K562 (cell line): ENCODE data around the gene DLGAP3. TPM values are rescaled to one million over a fixed set of nuclear protein-coding genes. Genes with fewer than 3 reads are reported as not detected.
A peak's percentile ranks its signal among the peaks of the same experiment; 100 is the strongest.

Source experiments
- ATAC-seq: fragments of 200-7000 bp; cut with Tn5 transposase; 3 replicates; pipeline ENCODE4 v1.9.1; 2020; ENCODE audit warnings: moderate library complexity
- BruUV-seq: library from RNA; stranded (reverse); fragments of 400-500 nt; replicated peaks from 2 replicates; lab custom pipeline; 2021; lab: Mats Ljungman, UMichigan
- CTCF ChIA-PET: fragments of 300-600 bp; formaldehyde crosslinking; extraction: SDS; loops from one replicate; lab custom pipeline; 2021; ENCODE audit warnings: low intra/inter-chr PET ratio; lab: Yijun Ruan, JAX
- POLR2A ChIA-PET: fragments of 300-600, 350-650 bp; sonication (Branson Sonifier 250); formaldehyde crosslinking; extraction: SDS; loops from one replicate; lab custom pipeline; 2021; ENCODE audit warnings: antibody characterized with exemption, inconsistent platforms; lab: Yijun Ruan, JAX
- DNase-seq, 4 experiments: peaks; one replicate each; pipeline versions ENCODE4 v3.0.0 to v3.0.0-alpha.2; 2011 to 2018; ENCODE audit warnings: low spot score in 3 of 4, mixed read lengths in 3 of 4; ENCODE audit errors: extremely low read depth in 1 of 4
- FAIRE-seq: peaks from 2 replicates; lab custom pipeline; 2011; peaks lifted over from hg19 to GRCh38; lab: Jason Lieb, UNC
- H2AFZ ChIP-seq: 2 replicates; pipeline ENCODE4 v1.6.0; 2011; ENCODE audit warnings: low read depth, low read length, control low read depth, inconsistent platforms
- H3K27ac ChIP-seq: fragments of 200-600 bp; 3 replicates; pipeline ENCODE4 v1.8.0; 2011; ENCODE audit warnings: low read depth, mild to moderate bottlenecking, control low read depth, inconsistent platforms, low read length, moderate library complexity, mixed read lengths; ENCODE audit errors: extremely low read depth
- H3K27me3 ChIP-seq, 2 experiments: fragments of 300-600 bp in 1 of 2; 2 replicates in 1 of 2; 3 replicates in 1 of 2; pipeline versions ENCODE4 v1.6.0 to v1.8.0; 2011; ENCODE audit warnings: inconsistent platforms in 2 of 2, low read length in 2 of 2, mild to moderate bottlenecking in 1 of 2, mixed read lengths in 1 of 2, moderate library complexity in 1 of 2; ENCODE audit not compliant: control insufficient read depth in 2 of 2, insufficient read depth in 2 of 2
- H3K36me3 ChIP-seq: fragments of 300-600 bp; 3 replicates; pipeline ENCODE4 v1.8.0; 2011; ENCODE audit warnings: mild to moderate bottlenecking, low read length, inconsistent platforms; ENCODE audit not compliant: control insufficient read depth, insufficient read depth
- H3K4me1 ChIP-seq, 2 experiments: fragments of 200-600 bp in 1 of 2; replicated peaks in 1 of 2; 2 replicates in 1 of 2; 3 replicates in 1 of 2; pipeline versions ENCODE4 v1.5.1 to v1.8.0; 2011; ENCODE audit warnings: inconsistent platforms in 2 of 2, low read length in 2 of 2, mild to moderate bottlenecking in 1 of 2, mixed read lengths in 1 of 2, moderate library complexity in 1 of 2; ENCODE audit not compliant: control insufficient read depth in 2 of 2, insufficient read depth in 2 of 2
- H3K4me2 ChIP-seq: 2 replicates; pipeline ENCODE4 v1.6.1; 2011; ENCODE audit warnings: low read length, control low read depth, inconsistent platforms, mixed read lengths; ENCODE audit not compliant: insufficient read depth
- H3K4me3 ChIP-seq: fragments of 200-600 bp; sonication (generic), shearing (Covaris generic); 2 replicates; pipeline ENCODE4 v1.5.1; 2016; ENCODE audit warnings: control low read depth, inconsistent platforms
- H3K79me2 ChIP-seq: fragments of 200-600 bp; 3 replicates; pipeline ENCODE4 v1.8.0; 2011; ENCODE audit warnings: low read length, inconsistent platforms; ENCODE audit not compliant: control insufficient read depth, insufficient read depth
- H3K9ac ChIP-seq, 2 experiments: 2 replicates each; pipeline versions ENCODE4 v1.6.0 to v1.6.1; 2011; ENCODE audit warnings: low read depth in 2 of 2, low read length in 2 of 2, control low read depth in 1 of 2, inconsistent platforms in 1 of 2, mild to moderate bottlenecking in 1 of 2, mixed read lengths in 1 of 2; ENCODE audit not compliant: insufficient read depth in 1 of 2
- H3K9me1 ChIP-seq: one replicate; pipeline ENCODE4 v1.6.0; 2011; ENCODE audit warnings: inconsistent platforms, mild to moderate bottlenecking, low read length, moderate library complexity; ENCODE audit not compliant: control insufficient read depth, insufficient read depth
- H3K9me3 ChIP-seq: replicated peaks from 2 replicates; pipeline ENCODE4 v1.5.1; 2011; ENCODE audit warnings: low read depth, low read length, inconsistent platforms; ENCODE audit not compliant: control insufficient read depth, insufficient read depth
- H4K20me1 ChIP-seq: replicated peaks from 2 replicates; pipeline ENCODE4 v1.6.1; 2011; ENCODE audit warnings: low read length, inconsistent platforms, mixed read lengths; ENCODE audit not compliant: control insufficient read depth, insufficient read depth
- NFIX ChIP-seq: fragments of 250-450 bp; sonication (Bioruptor Pico); IDR thresholded peaks from 2 replicates; pipeline ENCODE4 v1.4.0; 2020; ENCODE audit warnings: low read depth, mild to moderate bottlenecking, moderate library complexity
- NR4A1 ChIP-seq, 2 experiments: fragments of 250-450 bp in 1 of 2; fragments of 450-650 bp in 1 of 2; sonication (Bioruptor Pico) in 1 of 2; IDR thresholded peaks; 2 replicates each; pipeline versions ENCODE4 v1.4.0 to v1.6.1; 2016 to 2020; ENCODE audit warnings: mild to moderate bottlenecking in 2 of 2, missing compliant biosample characterization in 1 of 2, missing genetic modification characterization in 1 of 2, moderate library complexity in 1 of 2
- REST ChIP-seq, 2 experiments: fragments of 450-650 bp; formaldehyde crosslinking in 1 of 2; IDR thresholded peaks; 2 replicates each; pipeline versions ENCODE4 v1.4.0 to v1.6.1; 2014 to 2020; ENCODE audit warnings: mild to moderate bottlenecking in 2 of 2, borderline replicate concordance in 1 of 2, low read depth in 1 of 2
- WGBS: fragments of 100-300 bp; shearing (Covaris generic); methylation state at CpG from one replicate; pipeline ENCODE4 v1.1.6; 2016; ENCODE audit warnings: low coverage, mixed read lengths; ENCODE audit not compliant: insufficient coverage; ENCODE audit errors: missing lambda C conversion rate; 5-methylcytosine and 5-hydroxymethylcytosine counted together
- in situ Hi-C: fragments of 300-500 bp; cut with MboI; formaldehyde crosslinking; loops from 4 replicates; pipeline ENCODE4 v1.15.0; 2018; ENCODE audit warnings: inconsistent platforms, mixed read lengths
- intact Hi-C: fragments of 100-400 bp; cut with micrococcal nuclease; formaldehyde crosslinking; loops from 2 replicates; pipeline ENCODE4 v1.14.2; 2022
- polyA plus RNA-seq, 8 experiments: library from polyadenylated mRNA; depleted of rRNA in 4 of 8; stranded (reverse) in 5 of 8; unstranded in 3 of 8; fragments of >200 nt; fragmentation: Nextera tagmentation in 2 of 8; fragmentation: Illumina TruSeq in 1 of 8; extraction: Ambion mirVana in 2 of 8; extraction: Trizol in 1 of 8; gene quantifications; 2 replicates each; pipeline versions ENCODE4 v1.2.1 to v1.2.3, GENCODE V29; 2011 to 2014; ENCODE audit warnings: inconsistent platforms in 1 of 8, missing spikeins in 1 of 8
- total RNA-seq, 7 experiments: library from RNA; depleted of rRNA in 6 of 7; stranded (reverse); fragments of >200 nt in 6 of 7; fragmentation: Illumina TruSeq in 2 of 7; extraction: Trizol in 2 of 7; gene quantifications; 2 replicates each; pipeline versions ENCODE4 v1.2.1 to v1.2.3, GENCODE V29; 2011 to 2021; ENCODE audit warnings: low replicate concordance in 1 of 7

The DLGAP3 gene
- total and polyA plus RNA-seq, 9 of the 15 experiments (the other 6 are each of a cell fraction or from before 2014, with no cell fraction given): 0.01 to 0.16 (median 0.07) TPM; not detected in 6

DNA sequence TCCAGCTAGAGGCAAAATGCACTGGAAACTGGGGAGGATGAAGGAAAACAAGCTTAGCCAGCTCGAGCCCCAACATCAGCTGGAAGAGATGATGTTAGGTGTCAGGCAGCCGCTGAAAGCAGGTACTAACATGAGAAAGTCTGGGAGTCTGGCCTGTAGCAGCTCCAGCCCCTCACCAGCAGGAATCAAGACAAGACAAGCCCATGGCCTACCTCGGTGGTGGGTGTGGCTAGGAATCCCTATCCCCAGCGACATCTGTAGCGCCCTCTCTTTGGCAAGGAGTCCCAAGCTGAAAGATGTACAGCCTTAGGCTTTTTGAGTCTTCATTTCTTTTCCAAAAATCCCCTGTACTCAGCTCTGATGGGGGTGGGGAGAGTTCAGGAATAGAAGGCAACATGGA is 2.6 kb downstream of the DLGAP3 start:
- no peak overlapping the region for H3K4me3 ChIP-seq
- no peaks in the 10 kb centered on the region for H3K79me2 ChIP-seq
- H3K36me3 ChIP-seq: no peaks in the 10 kb centered on the region; the same call in 2 of the 3 replicates
- POLR2A ChIA-PET: no interaction called here
- no peak for TF ChIP-seq NR4A1 (CRISPR knock-in tag; IDR thresholded peaks at IDR 0.05)
- no peak for TF ChIP-seq NR4A1 (tag; IDR thresholded peaks at IDR 0.05)
- TF ChIP-seq NFIX (CRISPR knock-in tag): no peak
- TF ChIP-seq REST (IDR thresholded peaks at IDR 0.05; ENCODE audit: borderline replicate concordance): 0 out of 2 replicates have a peak, but pooled peaks have one; percentile 5
- no peak for TF ChIP-seq REST (CRISPR knock-in tag; IDR thresholded peaks at IDR 0.05; ENCODE audit: low read depth)
- ATAC-seq (no peak), DNase-seq (peak in 1 of 4 experiments; percentile 15), FAIRE-seq (peak; percentile 23)
- peaks cover 3% of the 10 kb centered on the region for H3K9me1 ChIP-seq
- H3K4me1 ChIP-seq: peaks cover 4 to 18% of the 10 kb centered on the region in 2 experiments; a peak in 3 of 5 replicates
- no peak overlapping the region for H3K9ac ChIP-seq
- H3K27ac ChIP-seq: no peak overlapping the region
- H3K9me3 ChIP-seq: no peaks in the 10 kb centered on the region
- in situ Hi-C loops (no loop called here), intact Hi-C loops (no loop called here)
- H3K4me2 ChIP-seq: no peak overlapping the region
- CTCF ChIA-PET: no interaction called here
- peaks cover 18% of the 10 kb centered on the region for H4K20me1 ChIP-seq
- BruUV-seq: no TSS peak
- whole genome bisulfite sequencing: 3% methylated on average over 5 of the region's 5 CpGs
- no peak overlapping the region for H2AFZ ChIP-seq
- H3K27me3 ChIP-seq: peaks cover 21 to 40% of the 10 kb centered on the region in 2 experiments
